RCC 7860 (cell line): ENCODE data around the gene OPRM1.
"Not testable (repeated sequence)": the region's sequence is repeated elsewhere in the genome, so short reads cannot be mapped to it uniquely, and the experiment has no call there.

ENCODE experiments used
- DNase-seq: peaks from one replicate; pipeline ENCODE4 v3.0.0-alpha.2; 2015; ENCODE audit warnings: low spot score
- FAIRE-seq: peaks from 2 replicates; lab custom pipeline; 2012; peaks lifted over from hg19 to GRCh38; lab: Jason Lieb, UNC

Gene OPRM1

GRCh38 chr6:154201688-154202087 lies 162.6 kb downstream of the OPRM1 start:
- not testable (repeated sequence) for DNase-seq, FAIRE-seq

GRCh38 chr6:154202339-154202738 lies 163.3 kb downstream of the OPRM1 start:
- FAIRE-seq (no peak), DNase-seq (no peak)

- FAIRE-seq (no peak), DNase-seq (no peak)
These were observed 163.9 kb downstream of the OPRM1 start for GRCh38 chr6:154202958-154203357.

- no peak for FAIRE-seq
These were observed 167.1 kb downstream of the OPRM1 start for GRCh38 chr6:154206141-154206540.

GRCh38 chr6:154206996-154207395 lies 168.0 kb downstream of the OPRM1 start:
- FAIRE-seq (no peak), DNase-seq (no peak)

More at GRCh38 chr6:154206141-154206540, 167.1 kb downstream of the OPRM1 start:
- no peak for DNase-seq

GRCh38 chr6:154209555-154209954 lies 170.5 kb downstream of the OPRM1 start:
- FAIRE-seq (no peak), DNase-seq (no peak)

GRCh38 chr6:154210678-154211077 lies 171.6 kb downstream of the OPRM1 start:
- no peak for DNase-seq
- peak; percentile 5 for FAIRE-seq

- no peak for FAIRE-seq
- no peak for DNase-seq
These were observed 174.7 kb downstream of the OPRM1 start for GRCh38 chr6:154213782-154214181.

GRCh38 chr6:154218301-154218700 lies 179.3 kb downstream of the OPRM1 start:
- FAIRE-seq (no peak), DNase-seq (no peak)

GRCh38 chr6:154218787-154219186 lies 179.7 kb downstream of the OPRM1 start:
- FAIRE-seq (no peak), DNase-seq (no peak)

GRCh38 chr6:154219250-154219649 lies 180.2 kb downstream of the OPRM1 start:
- no peak for FAIRE-seq
- DNase-seq, result no peak

GRCh38 chr6:154222716-154223115 lies 183.7 kb downstream of the OPRM1 start:
- DNase-seq, result no peak
- no peak for FAIRE-seq

- FAIRE-seq (no peak), DNase-seq (no peak)
These were observed 184.3 kb downstream of the OPRM1 start for GRCh38 chr6:154223296-154223695.

GRCh38 chr6:154226461-154226860 lies 187.4 kb downstream of the OPRM1 start:
- FAIRE-seq (no peak), DNase-seq (no peak)

- no peak for FAIRE-seq
- no peak for DNase-seq
These were observed 189.0 kb downstream of the OPRM1 start for GRCh38 chr6:154227862-154228520.

GRCh38 chr6:154228521-154228905 lies 189.5 kb downstream of the OPRM1 start:
- FAIRE-seq, result no peak

GRCh38 chr6:154229786-154230185 lies 190.7 kb downstream of the OPRM1 start:
- DNase-seq, result no peak
- no peak for FAIRE-seq

More at GRCh38 chr6:154228521-154228905, 189.5 kb downstream of the OPRM1 start:
- no peak for DNase-seq

- DNase-seq, result no peak
- no peak for FAIRE-seq
These were observed 191.4 kb downstream of the OPRM1 start for GRCh38 chr6:154230393-154230792.

- FAIRE-seq, result no peak
These were observed 192.0 kb downstream of the OPRM1 start for GRCh38 chr6:154230910-154231595.

GRCh38 chr6:154232013-154232910 lies 193.2 kb downstream of the OPRM1 start:
- DNase-seq, result no peak

More at GRCh38 chr6:154230910-154231595, 192.0 kb downstream of the OPRM1 start:
- DNase-seq, result no peak

GRCh38 chr6:154233383-154233782 lies 194.3 kb downstream of the OPRM1 start:
- no peak for FAIRE-seq
- DNase-seq, result no peak

More at GRCh38 chr6:154232013-154232910, 193.2 kb downstream of the OPRM1 start:
- peak; percentile 70 for FAIRE-seq
